Keratinocyte (primary cell): ENCODE data around the gene UNC79. TPM values are rescaled to one million over a fixed set of nuclear protein-coding genes. Genes with fewer than 3 reads are reported as not detected.
"Not testable (repeated sequence)": the region's sequence is repeated elsewhere in the genome, so short reads cannot be mapped to it uniquely, and the experiment has no call there.

Experiments used
- DNase-seq: peaks from one replicate; pipeline ENCODE4 v3.0.0-alpha.2; 2011; ENCODE audit warnings: low read depth, missing footprints, low spot score
- FAIRE-seq: peaks from 2 replicates; lab custom pipeline; 2011; peaks lifted over from hg19 to GRCh38; lab: Jason Lieb, UNC
- H2AFZ ChIP-seq: 2 replicates; pipeline ENCODE4 v1.6.0; 2012; ENCODE audit warnings: low read length, control low read depth, inconsistent platforms; ENCODE audit not compliant: control insufficient read depth
- H3K27ac ChIP-seq: 2 replicates; pipeline ENCODE4 v1.5.1; 2011; ENCODE audit warnings: low read length; ENCODE audit not compliant: control insufficient read depth, insufficient read depth
- H3K27me3 ChIP-seq: 3 replicates; pipeline ENCODE4 v1.6.0; 2011; ENCODE audit warnings: low read length; ENCODE audit not compliant: control insufficient read depth, insufficient read depth; ENCODE audit errors: extremely low read depth
- H3K36me3 ChIP-seq, 2 experiments: 2 replicates in 1 of 2; 3 replicates in 1 of 2; pipeline ENCODE4 v1.5.1; 2011; ENCODE audit warnings: low read length in 2 of 2, mild to moderate bottlenecking in 1 of 2; ENCODE audit not compliant: control insufficient read depth in 2 of 2, insufficient read depth in 2 of 2; ENCODE audit errors: extremely low read depth in 1 of 2
- H3K4me1 ChIP-seq: 3 replicates; pipeline ENCODE4 v1.5.1; 2011; ENCODE audit warnings: low read length; ENCODE audit not compliant: control insufficient read depth, insufficient read depth; ENCODE audit errors: extremely low read depth
- H3K4me2 ChIP-seq: 3 replicates; pipeline ENCODE4 v1.6.0; 2011; ENCODE audit warnings: low read depth, low read length; ENCODE audit not compliant: control insufficient read depth, insufficient read depth; ENCODE audit errors: extremely low read depth
- H3K4me3 ChIP-seq, 3 experiments: fragments of 200-600 bp in 1 of 3; sonication (generic) in 1 of 3; 2 replicates in 2 of 3; 3 replicates in 1 of 3; pipeline ENCODE4 v1.5.1; 2011 to 2016; ENCODE audit warnings: low read length in 3 of 3, mild to moderate bottlenecking in 3 of 3, control low read depth in 2 of 3, inconsistent platforms in 1 of 3, low read depth in 1 of 3, mixed read lengths in 1 of 3, mixed run types in 1 of 3, moderate library complexity in 1 of 3; ENCODE audit not compliant: control insufficient read depth in 2 of 3, insufficient read depth in 2 of 3; ENCODE audit errors: extremely low read depth in 1 of 3
- H3K79me2 ChIP-seq: 2 replicates; pipeline ENCODE4 v1.6.0; 2012; ENCODE audit warnings: low read length; ENCODE audit not compliant: control insufficient read depth, insufficient read depth
- H3K9ac ChIP-seq: 3 replicates; pipeline ENCODE4 v1.6.0; 2011; ENCODE audit warnings: low read length; ENCODE audit not compliant: control insufficient read depth, insufficient read depth; ENCODE audit errors: extremely low read depth
- H3K9me1 ChIP-seq: 3 replicates; pipeline ENCODE4 v1.6.0; 2011; ENCODE audit warnings: low read length; ENCODE audit not compliant: control insufficient read depth, insufficient read depth; ENCODE audit errors: extremely low read depth
- H3K9me3 ChIP-seq: 2 replicates; pipeline ENCODE4 v1.5.1; 2012; ENCODE audit warnings: low read depth, low read length; ENCODE audit not compliant: control insufficient read depth
- H4K20me1 ChIP-seq: 3 replicates; pipeline ENCODE4 v1.6.0; 2011; ENCODE audit warnings: low read length; ENCODE audit not compliant: control insufficient read depth, insufficient read depth; ENCODE audit errors: extremely low read depth
- EZH2 ChIP-seq: IDR thresholded peaks from one replicate; pipeline ENCODE4 v1.6.1; 2012; ENCODE audit warnings: inconsistent platforms, mild to moderate bottlenecking, low read length, moderate library complexity
- dilution Hi-C: fragments of 300-500 bp; cut with MboI; formaldehyde crosslinking; loops from one replicate; pipeline ENCODE4 v1.7.0; 2020; ENCODE audit warnings: low sequenced_read_pairs; ENCODE audit not compliant: extremely low pct_ligation_motif_present
- polyA plus RNA-seq, 5 experiments: library from polyadenylated mRNA; depleted of rRNA in 3 of 5; stranded (reverse) in 3 of 5; stranded (forward) in 1 of 5; unstranded in 1 of 5; fragments of >200 nt; gene quantifications; 1 replicate in 1 of 5; 2 replicates in 3 of 5; 3 replicates in 1 of 5; pipeline versions ENCODE4 v1.2.1 to v1.2.3, GENCODE V29; 2011 to 2012; ENCODE audit warnings: missing spikeins in 2 of 5, low read depth in 1 of 5, low replicate concordance in 1 of 5
- TF ChIP-seq, protein P1 (sequence below), 3 experiments: IDR thresholded peaks in 1 of 3; conservative IDR thresholded peaks in 1 of 3; optimal IDR thresholded peaks in 1 of 3; 2 replicates in 2 of 3; 3 replicates in 1 of 3; pipeline versions ENCODE3 to v1.5.1; 2011; ENCODE audit warnings: low read length in 3 of 3, mild to moderate bottlenecking in 3 of 3, moderate library complexity in 2 of 3, control low read depth in 1 of 3, inconsistent platforms in 1 of 3; ENCODE audit not compliant: insufficient read depth in 2 of 3; ENCODE audit errors: extremely low read depth in 1 of 3

The UNC79 gene
- polyA plus RNA-seq, 1 donor (not counting 4 experiments of a cell fraction or from before 2014, with no cell fraction given): 0.01 TPM

DNA sequence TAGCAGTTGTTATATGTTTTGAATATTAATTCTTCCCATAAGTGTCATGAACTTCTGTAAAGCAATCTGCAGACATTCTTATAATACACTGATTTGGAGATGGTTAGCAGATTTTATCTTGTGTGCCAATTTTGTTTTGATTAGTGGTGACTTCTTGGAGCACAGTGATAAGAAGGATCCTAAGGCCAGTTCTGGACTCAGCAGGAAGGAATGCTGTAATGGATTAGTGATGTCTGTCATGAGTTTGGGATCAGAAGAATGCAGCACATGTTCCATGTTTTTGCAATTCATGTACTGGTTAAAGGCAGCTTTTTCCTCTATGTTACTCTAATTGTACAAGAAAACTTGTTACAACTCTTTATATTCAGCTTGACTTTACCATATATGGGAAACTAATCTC, 91.5 kb downstream of the UNC79 start:
- Histone ChIP-seq H3K9me1 (no peaks in the 10 kb centered on the region), H3K9me3 (peaks cover 2% of the 10 kb centered on the region), H3K4me1 (no peaks in the 10 kb centered on the region), H4K20me1 (no peaks in the 10 kb centered on the region), H3K36me3 (no peaks in the 10 kb centered on the region), H3K27ac (no peak overlapping the region), H3K4me2 (no peak overlapping the region), H3K4me3 (no peak overlapping the region), H3K79me2 (no peaks in the 10 kb centered on the region), H2AFZ (no peak overlapping the region), H3K27me3 (no peaks in the 10 kb centered on the region), H3K9ac (no peak overlapping the region)
- dilution Hi-C loops: no loop called here
- DNase-seq: no peak
- TF ChIP-seq, protein P1, sequence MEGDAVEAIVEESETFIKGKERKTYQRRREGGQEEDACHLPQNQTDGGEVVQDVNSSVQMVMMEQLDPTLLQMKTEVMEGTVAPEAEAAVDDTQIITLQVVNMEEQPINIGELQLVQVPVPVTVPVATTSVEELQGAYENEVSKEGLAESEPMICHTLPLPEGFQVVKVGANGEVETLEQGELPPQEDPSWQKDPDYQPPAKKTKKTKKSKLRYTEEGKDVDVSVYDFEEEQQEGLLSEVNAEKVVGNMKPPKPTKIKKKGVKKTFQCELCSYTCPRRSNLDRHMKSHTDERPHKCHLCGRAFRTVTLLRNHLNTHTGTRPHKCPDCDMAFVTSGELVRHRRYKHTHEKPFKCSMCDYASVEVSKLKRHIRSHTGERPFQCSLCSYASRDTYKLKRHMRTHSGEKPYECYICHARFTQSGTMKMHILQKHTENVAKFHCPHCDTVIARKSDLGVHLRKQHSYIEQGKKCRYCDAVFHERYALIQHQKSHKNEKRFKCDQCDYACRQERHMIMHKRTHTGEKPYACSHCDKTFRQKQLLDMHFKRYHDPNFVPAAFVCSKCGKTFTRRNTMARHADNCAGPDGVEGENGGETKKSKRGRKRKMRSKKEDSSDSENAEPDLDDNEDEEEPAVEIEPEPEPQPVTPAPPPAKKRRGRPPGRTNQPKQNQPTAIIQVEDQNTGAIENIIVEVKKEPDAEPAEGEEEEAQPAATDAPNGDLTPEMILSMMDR (optimal IDR thresholded peaks at IDR 0.05 in 1 of 3, IDR thresholded peaks at IDR 0.05 in 1 of 3, conservative IDR thresholded peaks at IDR 0.05 in 1 of 3; ENCODE audit: extremely low read depth in 1 of 3, insufficient read depth in 2 of 3, low read length in 3 of 3): no peak
- TF ChIP-seq EZH2: no peak
- no peak for FAIRE-seq

DNA sequence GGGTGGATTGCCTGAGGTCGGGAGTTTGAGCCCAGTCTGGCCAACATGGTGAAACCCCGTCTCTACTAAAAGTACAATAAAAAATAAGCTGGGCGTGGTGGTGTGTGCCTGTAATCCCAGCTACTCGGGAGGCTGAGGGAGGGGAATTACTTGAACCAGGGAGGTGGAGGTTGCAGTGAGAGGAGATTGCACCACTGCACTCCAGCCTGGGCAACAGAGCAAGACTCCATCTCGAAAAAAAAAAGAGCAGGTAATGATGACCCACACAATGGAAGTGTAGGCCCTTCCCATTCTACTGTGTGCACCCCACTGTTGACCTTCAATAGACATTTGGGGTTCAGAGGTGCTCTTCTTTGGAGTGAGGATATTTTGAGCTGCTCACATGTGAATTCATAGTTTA, 94.5 kb downstream of the UNC79 start:
- H3K79me2 ChIP-seq, H3K4me1 ChIP-seq, H3K27me3 ChIP-seq, H3K9ac ChIP-seq, H3K36me3 ChIP-seq, FAIRE-seq, H3K4me2 ChIP-seq, H2AFZ ChIP-seq, H3K4me3 ChIP-seq, dilution Hi-C loops, H4K20me1 ChIP-seq, H3K9me1 ChIP-seq, H3K27ac ChIP-seq, DNase-seq, H3K9me3 ChIP-seq: not testable (repeated sequence)

DNA sequence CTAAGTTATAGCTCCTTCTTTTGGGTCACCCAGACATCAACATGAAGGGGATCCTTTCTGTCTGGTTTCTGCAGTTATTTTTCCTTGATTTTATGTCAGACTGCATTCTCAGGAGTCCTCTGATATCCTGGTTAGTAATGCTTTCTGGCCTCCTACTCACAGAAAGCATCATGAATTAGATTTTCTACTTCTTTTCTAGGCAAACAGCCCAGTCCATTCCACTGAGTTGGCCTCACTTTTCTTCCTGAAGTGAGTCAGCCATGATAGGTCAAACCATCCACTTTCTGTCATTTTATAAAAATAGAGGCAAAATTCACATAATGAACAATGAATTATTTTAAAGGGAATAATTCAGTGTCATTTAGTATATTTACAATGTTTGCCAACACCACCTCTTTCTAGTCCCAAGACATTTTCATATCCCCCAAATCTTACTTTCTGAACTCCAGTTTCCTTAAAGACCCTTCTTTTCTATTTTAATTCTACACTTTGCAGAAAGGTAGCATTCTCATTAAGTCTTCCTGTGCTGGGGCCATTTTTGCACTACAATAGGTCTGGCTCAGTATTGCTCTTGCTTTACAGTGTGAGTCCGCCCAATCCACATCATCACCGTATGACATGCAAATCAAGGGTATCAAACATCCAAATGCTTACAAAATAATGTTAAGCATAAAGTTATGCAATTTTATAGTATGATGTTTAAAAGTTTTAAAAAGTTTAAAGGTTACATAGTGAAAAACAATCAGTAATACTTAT, 95.1 kb downstream of the UNC79 start:
- Histone ChIP-seq H3K9me3 (no peaks in the 10 kb centered on the region), H2AFZ (no peak overlapping the region), H3K4me1 (peaks cover 6% of the 10 kb centered on the region), H3K27ac (no peak overlapping the region), H3K36me3 (no peaks in the 10 kb centered on the region), H3K9me1 (no peaks in the 10 kb centered on the region), H4K20me1 (no peaks in the 10 kb centered on the region), H3K27me3 (no peaks in the 10 kb centered on the region), H3K9ac (no peak overlapping the region), H3K4me2 (no peak overlapping the region), H3K79me2 (no peaks in the 10 kb centered on the region), H3K4me3 (no peak overlapping the region)
- TF ChIP-seq, protein P1 (optimal IDR thresholded peaks at IDR 0.05 in 1 of 3, IDR thresholded peaks at IDR 0.05 in 1 of 3, conservative IDR thresholded peaks at IDR 0.05 in 1 of 3; ENCODE audit: extremely low read depth in 1 of 3, insufficient read depth in 2 of 3, low read length in 3 of 3): no peak
- no peak for TF ChIP-seq EZH2
- dilution Hi-C loops: no loop called here
- no peak for DNase-seq
- no peak for FAIRE-seq
